PC-3 (cell line): Measurements from ENCODE around the gene GABBR2.

Source experiments
- EZH2 ChIP-seq: fragments of 300-600 bp; sonication (generic); IDR thresholded peaks from one replicate; pipeline ENCODE4 v1.6.1; 2017; ENCODE audit warnings: antibody characterized with exemption, mild to moderate bottlenecking, low read length; ENCODE audit not compliant: unreplicated experiment
- TF ChIP-seq, protein P1 (sequence below): fragments of 300-600 bp; sonication (generic); conservative IDR thresholded peaks from 2 replicates; pipeline ENCODE4 v1.5.1; 2017; ENCODE audit warnings: antibody characterized with exemption, low read depth, mild to moderate bottlenecking, low read length

DNA sequence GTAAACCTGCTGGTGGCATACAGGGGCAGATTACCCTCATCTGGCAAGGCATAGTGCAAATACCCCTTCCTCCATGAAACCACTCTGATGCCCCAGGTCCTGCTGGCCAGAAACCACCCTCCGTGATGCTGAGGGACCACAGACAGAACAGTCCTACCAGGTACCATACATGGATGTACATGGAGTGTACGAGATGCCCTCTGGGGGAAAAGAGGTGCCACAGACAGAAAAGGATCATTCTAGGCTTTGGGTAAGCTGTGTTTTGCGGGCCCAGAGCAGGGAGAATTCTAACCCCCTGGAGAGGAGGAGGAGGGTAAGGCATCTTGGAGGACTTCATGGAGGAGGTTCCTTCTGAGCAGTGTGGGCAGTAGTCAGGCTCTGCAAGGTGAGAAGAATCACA lies 68.3 kb downstream of the GABBR2 start:
- TF ChIP-seq EZH2 = no peak
- TF ChIP-seq, protein P1, sequence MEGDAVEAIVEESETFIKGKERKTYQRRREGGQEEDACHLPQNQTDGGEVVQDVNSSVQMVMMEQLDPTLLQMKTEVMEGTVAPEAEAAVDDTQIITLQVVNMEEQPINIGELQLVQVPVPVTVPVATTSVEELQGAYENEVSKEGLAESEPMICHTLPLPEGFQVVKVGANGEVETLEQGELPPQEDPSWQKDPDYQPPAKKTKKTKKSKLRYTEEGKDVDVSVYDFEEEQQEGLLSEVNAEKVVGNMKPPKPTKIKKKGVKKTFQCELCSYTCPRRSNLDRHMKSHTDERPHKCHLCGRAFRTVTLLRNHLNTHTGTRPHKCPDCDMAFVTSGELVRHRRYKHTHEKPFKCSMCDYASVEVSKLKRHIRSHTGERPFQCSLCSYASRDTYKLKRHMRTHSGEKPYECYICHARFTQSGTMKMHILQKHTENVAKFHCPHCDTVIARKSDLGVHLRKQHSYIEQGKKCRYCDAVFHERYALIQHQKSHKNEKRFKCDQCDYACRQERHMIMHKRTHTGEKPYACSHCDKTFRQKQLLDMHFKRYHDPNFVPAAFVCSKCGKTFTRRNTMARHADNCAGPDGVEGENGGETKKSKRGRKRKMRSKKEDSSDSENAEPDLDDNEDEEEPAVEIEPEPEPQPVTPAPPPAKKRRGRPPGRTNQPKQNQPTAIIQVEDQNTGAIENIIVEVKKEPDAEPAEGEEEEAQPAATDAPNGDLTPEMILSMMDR = no peak
